ENCODE results near the gene UGT1A10. TPM values are rescaled to one million over a fixed set of nuclear protein-coding genes. Genes with fewer than 3 reads are reported as not detected.

The UGT1A10 gene
- total and polyA plus RNA-seq, 2 of the 13 experiments (the other 11 are each of a cell fraction or from before 2014, with no cell fraction given): not detected

DNA sequence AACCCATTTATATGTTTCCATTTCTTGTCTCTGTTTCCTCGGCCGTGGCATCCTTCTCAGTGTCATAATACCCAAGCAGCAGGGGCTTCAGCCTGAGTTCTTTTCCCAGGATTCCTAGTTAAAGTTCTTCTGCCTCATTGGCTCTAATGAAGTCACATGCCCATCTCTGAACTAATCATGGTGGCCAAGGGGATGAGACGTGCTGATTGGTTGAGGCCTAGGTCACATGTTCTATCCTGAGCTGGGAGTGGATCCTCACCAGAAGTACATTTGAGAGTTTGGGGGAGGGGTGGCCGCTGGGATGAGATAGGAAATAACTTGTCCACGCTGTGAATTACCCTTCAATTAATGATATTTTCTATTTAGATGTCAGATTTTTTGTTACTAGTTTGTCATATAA is 72.7 kb downstream of the UGT1A10 start:
- in situ Hi-C loops (cut with HindIII; ENCODE audit: extremely low pct_ligation_motif_present, low pct_unique_long_range_greater_than_20kb) (no loop called here), intact Hi-C loops (cut with micrococcal nuclease; ENCODE audit: unreplicated experiment) (no loop called here)
- Histone ChIP-seq H4K20me1 (ENCODE audit: insufficient read depth, low read length) (no peaks in the 10 kb centered on the region), H3K4me3 (replicated peaks in 1 of 3; ENCODE audit: insufficient read depth in 1 of 3, low read depth in 2 of 3, low read length in 3 of 3) (no peak overlapping the region), H3K36me3 (replicated peaks in 1 of 2; ENCODE audit: control insufficient read depth in 1 of 2, insufficient read depth in 2 of 2, low read length in 2 of 2) (no peaks in the 10 kb centered on the region), H3K27ac (ENCODE audit: extremely low read length, insufficient read depth, low read length) (no peak overlapping the region), H3K4me2 (ENCODE audit: low read depth, low read length) (no peak overlapping the region), H3K4me1 (ENCODE audit: insufficient read depth, low read length) (no peaks in the 10 kb centered on the region), H3K27me3 (ENCODE audit: control insufficient read depth in 1 of 2, insufficient read depth in 2 of 2, low read length in 2 of 2) (no peaks in the 10 kb centered on the region), H3K79me2 (ENCODE audit: insufficient read depth, low read length) (no peaks in the 10 kb centered on the region), H3K9ac (ENCODE audit: insufficient read depth, low read depth, low read length) (no peak overlapping the region), H2AFZ (ENCODE audit: low read length) (no peak overlapping the region), H3K9me3 (ENCODE audit: low read length) (no peaks in the 10 kb centered on the region)
- DNase-seq (ENCODE audit: low spot score): no peak
- no peak for ATAC-seq
- ChIA-PET POLR2A (no interaction called here), CTCF (ENCODE audit: low intra/inter-chr PET ratio, low total read pairs) (no interaction called here)
- no peak for FAIRE-seq
- WGBS (ENCODE audit: low lambda C conversion rate): 68% methylated on average over 5 of the region's 5 CpGs
- BruUV-seq (replicated peaks): no TSS peak
- TF ChIP-seq SNRNP70 (IDR thresholded peaks at IDR 0.05; ENCODE audit: low read depth, low read length): no peak
- TF ChIP-seq, protein P1, sequence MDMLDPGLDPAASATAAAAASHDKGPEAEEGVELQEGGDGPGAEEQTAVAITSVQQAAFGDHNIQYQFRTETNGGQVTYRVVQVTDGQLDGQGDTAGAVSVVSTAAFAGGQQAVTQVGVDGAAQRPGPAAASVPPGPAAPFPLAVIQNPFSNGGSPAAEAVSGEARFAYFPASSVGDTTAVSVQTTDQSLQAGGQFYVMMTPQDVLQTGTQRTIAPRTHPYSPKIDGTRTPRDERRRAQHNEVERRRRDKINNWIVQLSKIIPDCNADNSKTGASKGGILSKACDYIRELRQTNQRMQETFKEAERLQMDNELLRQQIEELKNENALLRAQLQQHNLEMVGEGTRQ (IDR thresholded peaks at IDR 0.05; ENCODE audit: low read depth, low read length): no peak
- TF ChIP-seq, protein P1 (CRISPR knock-in tag; IDR thresholded peaks at IDR 0.05; ENCODE audit: borderline replicate concordance): no peak
- no peak for TF ChIP-seq NCOR1 (IDR thresholded peaks at IDR 0.05; ENCODE audit: borderline replicate concordance, low read length)
- TF ChIP-seq, protein P2, sequence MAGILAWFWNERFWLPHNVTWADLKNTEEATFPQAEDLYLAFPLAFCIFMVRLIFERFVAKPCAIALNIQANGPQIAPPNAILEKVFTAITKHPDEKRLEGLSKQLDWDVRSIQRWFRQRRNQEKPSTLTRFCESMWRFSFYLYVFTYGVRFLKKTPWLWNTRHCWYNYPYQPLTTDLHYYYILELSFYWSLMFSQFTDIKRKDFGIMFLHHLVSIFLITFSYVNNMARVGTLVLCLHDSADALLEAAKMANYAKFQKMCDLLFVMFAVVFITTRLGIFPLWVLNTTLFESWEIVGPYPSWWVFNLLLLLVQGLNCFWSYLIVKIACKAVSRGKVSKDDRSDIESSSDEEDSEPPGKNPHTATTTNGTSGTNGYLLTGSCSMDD (CRISPR knock-in tag; IDR thresholded peaks at IDR 0.05): no peak
- no peak for TF ChIP-seq KLF9 (CRISPR knock-in tag; IDR thresholded peaks at IDR 0.05; ENCODE audit: low read depth)
- TF ChIP-seq ARID2 (CRISPR knock-in tag; IDR thresholded peaks at IDR 0.05; ENCODE audit: borderline replicate concordance): no peak
- TF ChIP-seq ATM (IDR thresholded peaks at IDR 0.05; ENCODE audit: borderline replicate concordance): no peak
- no peak for TF ChIP-seq ZNF766 (CRISPR knock-in tag; IDR thresholded peaks at IDR 0.05; ENCODE audit: borderline replicate concordance)
- no peak for TF ChIP-seq YEATS4 (CRISPR knock-in tag; IDR thresholded peaks at IDR 0.05; ENCODE audit: borderline replicate concordance)
- TF ChIP-seq ZNF331 (CRISPR knock-in tag; IDR thresholded peaks at IDR 0.05): no peak
- TF ChIP-seq ZNF768 (CRISPR knock-in tag; IDR thresholded peaks at IDR 0.05): no peak
- TF ChIP-seq, protein P3, sequence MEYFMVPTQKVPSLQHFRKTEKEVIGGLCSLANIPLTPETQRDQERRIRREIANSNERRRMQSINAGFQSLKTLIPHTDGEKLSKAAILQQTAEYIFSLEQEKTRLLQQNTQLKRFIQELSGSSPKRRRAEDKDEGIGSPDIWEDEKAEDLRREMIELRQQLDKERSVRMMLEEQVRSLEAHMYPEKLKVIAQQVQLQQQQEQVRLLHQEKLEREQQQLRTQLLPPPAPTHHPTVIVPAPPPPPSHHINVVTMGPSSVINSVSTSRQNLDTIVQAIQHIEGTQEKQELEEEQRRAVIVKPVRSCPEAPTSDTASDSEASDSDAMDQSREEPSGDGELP (IDR thresholded peaks at IDR 0.05; ENCODE audit: borderline replicate concordance, low read depth): no peak
- TF ChIP-seq RAD21 (CRISPR knock-in tag; IDR thresholded peaks at IDR 0.05): no peak
- TF ChIP-seq, protein P4, sequence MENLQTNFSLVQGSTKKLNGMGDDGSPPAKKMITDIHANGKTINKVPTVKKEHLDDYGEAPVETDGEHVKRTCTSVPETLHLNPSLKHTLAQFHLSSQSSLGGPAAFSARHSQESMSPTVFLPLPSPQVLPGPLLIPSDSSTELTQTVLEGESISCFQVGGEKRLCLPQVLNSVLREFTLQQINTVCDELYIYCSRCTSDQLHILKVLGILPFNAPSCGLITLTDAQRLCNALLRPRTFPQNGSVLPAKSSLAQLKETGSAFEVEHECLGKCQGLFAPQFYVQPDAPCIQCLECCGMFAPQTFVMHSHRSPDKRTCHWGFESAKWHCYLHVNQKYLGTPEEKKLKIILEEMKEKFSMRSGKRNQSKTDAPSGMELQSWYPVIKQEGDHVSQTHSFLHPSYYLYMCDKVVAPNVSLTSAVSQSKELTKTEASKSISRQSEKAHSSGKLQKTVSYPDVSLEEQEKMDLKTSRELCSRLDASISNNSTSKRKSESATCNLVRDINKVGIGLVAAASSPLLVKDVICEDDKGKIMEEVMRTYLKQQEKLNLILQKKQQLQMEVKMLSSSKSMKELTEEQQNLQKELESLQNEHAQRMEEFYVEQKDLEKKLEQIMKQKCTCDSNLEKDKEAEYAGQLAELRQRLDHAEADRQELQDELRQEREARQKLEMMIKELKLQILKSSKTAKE (CRISPR knock-in tag; IDR thresholded peaks at IDR 0.05; ENCODE audit: borderline replicate concordance): no peak
